Measurements from ENCODE around the gene VDR.
A peak's percentile ranks its signal among the peaks of the same experiment; 100 is the strongest.
"Not testable (repeated sequence)": the region's sequence is repeated elsewhere in the genome, so short reads cannot be mapped to it uniquely, and the experiment has no call there.

VDR gene

DNA sequence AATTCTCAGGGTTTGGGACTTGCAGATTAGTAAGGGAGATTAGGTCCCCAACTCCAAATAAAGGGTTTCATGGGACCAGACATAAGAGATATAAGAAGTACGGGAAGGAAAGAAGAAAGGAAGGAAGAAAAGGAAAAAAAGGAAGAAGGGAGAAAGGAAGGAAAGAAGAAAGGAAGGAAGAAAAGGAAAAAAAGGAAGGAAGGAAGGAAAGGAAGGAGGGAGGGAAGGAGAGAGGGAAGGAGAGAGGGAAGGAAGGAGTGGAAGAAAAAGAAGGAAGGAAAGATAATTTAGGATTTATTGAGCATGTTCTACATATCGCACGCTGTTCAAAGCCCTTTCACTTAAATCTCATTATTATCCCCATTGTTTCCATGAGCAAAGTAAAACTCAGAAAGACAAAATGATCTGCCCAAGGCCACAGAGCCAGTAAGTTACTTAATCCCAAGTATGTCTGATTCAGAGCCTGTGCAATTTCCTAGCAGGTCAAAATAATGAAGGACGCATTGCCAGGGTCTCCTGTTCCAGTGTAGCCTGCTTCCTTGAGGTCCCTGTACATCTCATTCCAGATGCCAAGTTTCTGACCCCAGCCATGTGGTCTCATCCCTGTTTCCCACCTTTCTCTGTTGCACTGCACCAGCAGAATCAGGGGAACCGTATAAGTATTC lies 81.2 kb downstream of the VDR start:
- no peak for DNase-seq

DNA sequence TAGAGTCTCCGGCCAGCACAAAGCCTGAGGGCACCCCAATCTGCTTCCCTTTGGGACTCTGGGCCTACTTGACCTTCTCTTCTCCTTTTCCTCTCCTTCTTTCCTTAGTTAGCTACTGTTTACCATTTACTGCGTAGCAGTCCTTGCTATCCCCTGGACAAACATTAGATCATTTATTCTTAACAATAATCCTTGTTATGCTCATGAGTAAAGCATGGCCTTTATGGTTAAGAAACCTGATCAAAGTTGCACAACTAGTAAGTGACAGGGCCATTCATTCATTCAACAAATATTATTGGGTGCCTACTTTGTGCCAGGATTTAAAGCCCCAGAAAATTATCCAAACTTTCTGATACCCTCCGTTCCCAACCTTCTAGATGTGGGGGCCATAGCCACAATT lies 81.9 kb downstream of the VDR start:
- no peak for DNase-seq

DNA sequence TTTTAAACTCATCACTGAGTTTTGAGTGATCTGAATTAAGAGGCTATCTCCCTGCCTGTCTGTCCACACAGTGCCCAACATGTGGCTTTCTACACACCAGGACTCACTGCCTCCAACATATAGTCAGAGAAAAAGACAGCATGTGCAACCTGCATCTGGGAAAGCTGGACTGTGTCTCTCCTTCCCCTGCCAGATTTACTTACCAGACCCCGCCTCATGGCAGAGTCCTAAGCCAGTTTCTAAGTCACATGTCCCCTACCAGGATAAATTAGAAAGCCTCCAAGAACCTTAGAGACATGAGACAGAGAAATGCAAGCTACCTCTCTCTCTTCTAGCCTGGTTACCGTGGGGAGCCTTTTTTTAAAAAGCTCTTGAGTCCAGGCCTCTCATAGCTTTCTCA lies 82.4 kb downstream of the VDR start:
- DNase-seq, result no peak

DNA sequence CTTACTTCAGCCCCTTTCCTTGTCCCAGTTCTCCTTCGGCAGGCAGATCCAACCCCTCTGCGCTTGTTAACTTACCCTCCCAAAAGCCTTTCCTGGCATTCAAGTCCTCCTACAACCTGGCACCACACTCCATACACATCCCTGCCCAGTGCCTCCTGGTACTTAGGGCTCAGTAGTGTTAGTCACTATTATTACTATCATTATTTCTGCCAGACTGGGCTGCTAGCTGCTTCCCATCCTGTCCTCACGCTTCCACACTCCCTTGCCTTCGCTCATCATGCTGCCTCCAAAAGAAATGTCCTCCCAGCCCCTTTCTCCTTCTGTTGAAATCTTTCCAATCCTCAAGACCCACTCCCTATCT lies 83.5 kb downstream of the VDR start:
- DNase-seq, result no peak

DNA sequence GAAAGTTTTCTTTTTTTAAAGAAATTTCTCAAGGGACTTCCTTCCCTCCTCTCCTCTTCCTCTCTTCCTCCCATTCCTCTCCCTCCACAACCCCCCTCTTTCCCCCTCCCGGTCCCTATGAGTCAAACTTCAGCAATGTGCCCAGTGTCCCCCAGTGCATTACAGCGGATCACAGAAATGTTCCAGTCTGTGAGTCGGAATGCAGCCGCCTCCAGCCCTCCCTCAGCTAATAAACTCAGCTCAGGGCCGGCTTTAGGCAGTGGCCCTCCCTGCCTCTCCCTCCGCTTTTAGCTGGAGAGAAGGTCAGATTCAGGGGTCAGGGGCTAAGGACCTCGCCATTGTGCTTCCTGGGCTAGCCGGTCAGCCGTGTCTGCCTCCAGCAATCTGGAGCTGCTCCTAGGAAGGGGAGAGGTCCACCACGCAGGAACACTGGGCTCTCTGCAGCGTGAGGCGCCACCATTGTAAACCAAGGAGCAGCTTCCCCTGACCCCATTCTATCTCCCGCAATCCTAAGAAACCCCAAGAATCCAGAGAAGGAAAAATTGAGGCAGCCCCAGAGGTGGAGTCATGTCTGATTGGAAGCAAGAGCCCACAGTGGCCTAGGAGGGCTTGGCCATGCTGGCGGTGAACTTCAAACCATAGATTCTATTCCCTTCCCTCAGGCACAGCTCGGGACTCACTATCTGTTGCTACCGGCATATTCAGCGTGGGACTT lies 84.0 kb downstream of the VDR start:
- no peak for DNase-seq

DNA sequence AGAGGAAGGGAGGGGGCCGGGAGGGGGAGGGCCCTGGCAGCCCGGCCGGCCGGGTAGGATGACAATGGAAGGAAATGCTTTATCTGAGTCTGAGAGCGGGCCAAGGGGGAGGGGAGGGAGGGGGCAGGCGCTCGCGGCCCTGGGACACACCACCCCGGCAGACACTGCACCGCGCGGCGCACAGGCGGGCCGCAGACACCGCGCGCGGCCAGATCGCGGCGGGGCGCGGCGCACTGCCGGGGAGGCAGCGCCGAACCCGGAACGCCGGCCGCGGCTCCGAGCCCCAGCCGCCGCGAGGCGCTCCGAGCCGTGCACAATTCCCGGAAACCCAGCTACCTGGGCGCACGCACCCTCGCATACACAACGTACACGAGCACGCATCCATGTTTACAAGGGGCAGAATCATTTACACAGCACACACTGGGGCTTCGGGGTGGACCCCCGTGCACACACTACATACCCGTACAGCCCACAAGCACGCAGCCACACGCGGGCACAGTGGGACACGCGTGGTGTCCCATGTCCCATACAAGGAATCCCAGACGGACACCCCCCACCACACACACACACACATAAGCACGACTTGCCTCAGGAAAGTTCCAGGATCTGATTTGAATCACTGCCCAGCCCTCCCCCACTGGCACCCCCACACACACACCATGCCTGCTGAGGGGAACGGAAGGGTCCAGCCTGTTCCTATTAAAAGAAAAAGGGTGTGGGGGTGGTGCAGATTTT lies 84.7 kb downstream of the VDR start, which contains the start of gene HDAC7:
Gene HDAC7 (minus strand): TSS at position 8 of the 735 bp plus-strand sequence. CDS start 118 bp downstream, outside the sequence.
- DNase-seq, result peak; percentile 28 to 81

DNA sequence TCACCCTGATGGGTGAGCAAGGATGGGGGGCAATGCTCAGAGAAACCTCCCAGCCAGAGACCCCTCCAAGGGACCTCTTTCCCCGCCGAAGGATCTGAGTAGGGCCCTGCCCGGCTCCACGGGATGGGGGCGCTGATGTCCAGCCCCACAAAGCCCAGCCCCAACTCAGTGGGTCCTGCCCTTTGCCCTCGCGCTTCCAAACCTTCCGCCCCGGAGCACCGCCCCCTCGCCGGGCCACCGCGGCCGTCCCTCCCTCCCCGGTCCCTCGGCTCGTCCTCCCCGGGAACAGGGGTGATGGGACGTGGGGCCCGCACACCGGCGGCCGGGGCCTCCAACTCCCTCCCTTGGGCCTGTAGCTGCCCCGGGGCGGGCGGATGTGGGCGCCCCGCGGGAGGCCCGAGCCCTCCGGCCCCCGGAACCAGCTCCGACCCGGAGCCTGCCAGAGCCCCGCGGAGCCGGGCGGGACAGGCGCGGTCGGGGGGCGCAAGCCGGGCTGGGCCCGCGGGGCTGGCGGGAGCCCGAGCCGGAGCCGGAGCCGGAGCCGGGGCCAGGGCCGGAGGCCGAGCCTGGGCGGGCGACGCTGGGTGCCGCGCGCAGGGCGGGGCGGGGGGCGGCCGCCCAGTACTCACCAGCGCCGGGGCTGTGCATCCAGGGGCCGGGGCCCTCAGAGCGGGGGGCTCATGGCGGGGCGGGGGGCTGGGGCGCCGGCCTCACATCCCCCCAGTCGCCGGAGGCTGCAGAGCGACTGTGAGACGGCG lies 85.5 kb downstream of the VDR start:
- DNase-seq, result peak in 1 of 2 experiments; percentile 70

DNA sequence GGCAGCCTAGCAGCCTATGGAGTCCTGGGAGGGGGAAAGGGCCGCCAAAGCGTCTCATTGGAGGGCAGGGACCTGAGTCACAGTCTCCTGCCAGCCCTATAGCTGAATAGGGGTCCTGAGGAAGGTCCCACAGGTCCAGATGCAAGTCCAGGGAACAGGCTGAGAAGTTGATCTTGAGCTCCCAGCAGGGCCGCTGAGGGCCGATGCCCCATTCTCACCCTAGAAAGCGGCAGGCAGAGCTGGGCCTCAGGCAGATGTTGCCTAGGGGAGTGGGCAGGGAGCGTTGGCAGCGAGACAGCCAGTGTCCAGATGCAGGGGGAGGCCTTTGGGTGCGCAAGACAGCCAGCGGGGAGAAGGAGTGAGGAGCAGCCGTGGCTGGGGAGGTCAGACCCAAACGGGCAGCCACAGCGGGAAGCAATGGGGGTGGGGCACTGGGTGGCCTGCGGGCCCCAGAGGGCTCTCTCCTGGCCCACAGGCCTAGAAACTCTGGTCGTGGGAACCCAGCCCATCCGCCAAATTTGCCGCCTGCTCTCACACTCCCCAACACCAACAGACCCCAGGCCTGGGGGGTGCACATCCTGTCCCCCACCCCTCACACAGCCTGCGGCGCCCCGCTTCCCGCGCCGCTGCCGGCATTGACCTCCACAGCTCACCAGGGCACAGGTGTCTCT lies 86.2 kb downstream of the VDR start:
- peak in 1 of 2 experiments; percentile 35 for DNase-seq

DNA sequence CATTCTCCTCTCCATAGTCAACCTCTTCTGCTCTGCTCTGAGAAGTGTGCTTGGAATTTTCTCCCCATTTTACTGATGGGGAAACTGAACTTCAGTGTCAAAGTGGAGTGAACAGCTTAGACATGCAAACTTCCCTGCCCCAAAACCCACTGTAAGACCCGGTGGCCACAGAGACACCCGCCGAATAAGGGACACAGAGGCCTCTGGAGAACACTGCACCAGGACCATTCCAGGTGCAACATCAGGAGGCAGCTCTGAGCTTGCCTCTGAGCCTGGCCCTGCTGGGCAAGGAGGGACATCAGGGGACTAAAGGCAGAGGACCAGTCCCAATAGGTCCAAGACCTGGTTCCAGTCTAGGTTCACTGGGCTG lies 86.8 kb downstream of the VDR start:
- DNase-seq, result no peak

DNA sequence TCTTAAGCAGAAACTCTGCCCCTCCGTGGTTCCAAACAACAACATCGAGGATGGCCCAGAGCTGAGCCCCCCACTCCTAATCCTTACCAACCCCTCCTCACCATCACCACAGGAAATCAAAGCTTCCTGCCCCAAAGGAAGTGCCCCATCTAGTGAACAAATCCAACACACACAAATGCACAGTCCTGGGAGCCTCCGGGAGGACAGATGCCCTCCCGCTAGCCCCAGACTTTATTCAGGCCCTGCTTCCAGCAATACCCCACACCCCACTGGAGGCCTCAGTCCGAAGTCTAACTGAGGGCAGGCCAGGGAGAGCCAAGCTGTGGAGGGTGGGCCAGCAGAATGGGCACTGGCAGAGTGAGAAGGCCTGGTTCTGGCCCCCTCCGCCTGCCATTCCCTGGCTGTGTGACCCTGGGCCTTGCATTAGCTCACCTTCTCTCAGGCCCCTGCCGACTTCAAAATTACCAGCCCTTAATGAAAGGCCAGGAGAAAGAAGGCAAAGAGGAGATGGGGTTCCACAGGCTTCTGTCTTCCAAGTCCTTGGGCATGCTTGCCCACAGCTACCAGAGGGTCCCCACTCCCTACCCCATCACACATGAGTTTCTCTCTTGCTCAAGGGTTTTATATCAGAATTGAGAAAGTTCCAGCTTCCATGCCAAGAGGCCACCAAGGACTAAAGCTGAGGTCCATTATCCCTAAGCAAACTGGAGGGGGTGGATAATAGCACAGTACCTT lies 87.4 kb downstream of the VDR start:
- no peak for DNase-seq

DNA sequence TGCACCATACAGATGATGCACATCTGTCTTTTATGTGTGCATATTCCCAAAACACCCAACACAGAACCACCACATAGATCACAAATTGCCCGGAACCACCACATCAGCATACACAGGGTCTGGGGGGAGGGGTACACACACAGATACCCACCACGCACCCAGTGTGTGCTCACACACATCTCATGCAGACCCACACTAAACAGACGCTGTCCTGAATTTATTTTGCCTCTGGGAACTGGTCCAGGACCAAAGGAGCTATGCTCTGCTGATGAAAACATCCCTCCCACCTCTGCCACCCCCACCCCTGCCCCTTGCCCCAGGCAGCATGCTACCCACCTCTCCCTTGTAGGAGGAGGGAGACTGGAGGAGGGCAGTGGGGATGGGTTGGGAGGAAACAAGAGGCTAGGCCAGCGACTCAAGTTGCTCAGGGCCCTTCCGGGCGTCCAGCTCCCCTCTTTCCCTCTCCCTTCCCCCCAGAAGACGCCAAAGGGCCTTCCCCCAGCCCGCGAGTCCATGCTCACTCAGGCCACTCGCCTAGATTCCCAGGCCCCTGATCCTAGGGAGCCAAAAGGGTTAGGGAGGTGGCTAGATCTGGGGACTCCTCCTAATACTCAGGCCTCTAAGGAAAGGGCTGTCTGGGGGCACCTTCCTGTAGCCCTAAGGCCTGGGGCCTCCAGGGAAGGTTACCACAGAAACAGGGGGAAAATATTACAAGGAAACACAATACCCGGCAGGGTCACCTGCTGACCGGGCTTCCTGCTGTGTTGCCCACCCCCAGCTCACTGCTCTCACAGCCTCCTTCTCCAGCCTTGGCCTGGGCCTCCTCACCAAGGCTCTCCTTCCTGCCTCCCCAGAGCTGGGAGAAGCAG lies 88.2 kb downstream of the VDR start:
- DNase-seq, result no peak

DNA sequence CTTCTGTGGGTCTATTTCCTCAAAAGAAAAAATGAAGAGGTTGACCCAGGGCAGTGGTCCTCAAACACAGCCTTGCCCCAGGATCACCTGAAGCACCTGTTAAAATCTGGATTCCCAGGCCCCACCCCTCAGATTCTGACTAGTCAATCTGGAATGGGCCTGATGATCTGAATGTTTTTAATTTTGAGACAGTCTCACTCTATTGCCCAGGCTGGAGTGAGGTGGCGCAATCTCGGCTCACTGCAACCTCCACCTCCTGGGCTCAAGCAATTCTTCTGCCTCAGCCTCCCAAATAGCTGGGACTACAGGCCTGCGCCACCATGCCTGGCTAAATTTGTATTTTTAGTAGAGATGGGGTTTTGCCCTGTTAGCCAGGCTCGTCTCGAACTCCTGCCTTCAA lies 89.3 kb downstream of the VDR start:
- not testable (repeated sequence) for DNase-seq

DNA sequence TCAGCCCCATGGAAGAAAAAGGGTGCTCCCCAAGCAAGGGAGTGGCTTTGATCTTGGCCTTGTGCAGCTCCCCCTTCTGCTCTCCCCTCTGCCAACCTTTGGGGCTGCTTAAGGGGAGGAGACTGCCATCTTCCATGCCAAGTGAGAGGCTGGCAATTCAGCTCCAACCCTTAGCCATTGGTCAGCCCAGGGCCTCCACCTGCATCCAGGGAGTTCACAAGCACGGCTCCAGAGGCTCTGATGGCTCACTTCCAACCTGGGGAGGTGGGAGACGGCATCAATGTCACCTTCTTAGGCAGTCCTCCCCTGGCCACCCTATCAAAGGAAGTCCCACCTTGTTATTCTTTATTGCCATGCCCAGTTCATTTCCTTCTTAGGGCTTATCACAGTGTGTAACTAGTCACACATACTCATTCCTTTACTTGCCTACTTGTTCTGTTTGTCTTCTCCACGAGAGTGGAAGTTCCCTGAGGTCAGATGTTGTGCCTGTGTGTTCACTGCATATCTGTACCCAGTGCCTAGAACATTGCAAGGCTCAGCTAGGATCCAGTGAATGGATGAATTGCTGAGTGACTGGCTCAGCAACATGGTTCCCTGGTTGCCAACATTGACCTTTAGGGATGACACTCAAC lies 90.1 kb downstream of the VDR start:
- DNase-seq, result no peak

DNA sequence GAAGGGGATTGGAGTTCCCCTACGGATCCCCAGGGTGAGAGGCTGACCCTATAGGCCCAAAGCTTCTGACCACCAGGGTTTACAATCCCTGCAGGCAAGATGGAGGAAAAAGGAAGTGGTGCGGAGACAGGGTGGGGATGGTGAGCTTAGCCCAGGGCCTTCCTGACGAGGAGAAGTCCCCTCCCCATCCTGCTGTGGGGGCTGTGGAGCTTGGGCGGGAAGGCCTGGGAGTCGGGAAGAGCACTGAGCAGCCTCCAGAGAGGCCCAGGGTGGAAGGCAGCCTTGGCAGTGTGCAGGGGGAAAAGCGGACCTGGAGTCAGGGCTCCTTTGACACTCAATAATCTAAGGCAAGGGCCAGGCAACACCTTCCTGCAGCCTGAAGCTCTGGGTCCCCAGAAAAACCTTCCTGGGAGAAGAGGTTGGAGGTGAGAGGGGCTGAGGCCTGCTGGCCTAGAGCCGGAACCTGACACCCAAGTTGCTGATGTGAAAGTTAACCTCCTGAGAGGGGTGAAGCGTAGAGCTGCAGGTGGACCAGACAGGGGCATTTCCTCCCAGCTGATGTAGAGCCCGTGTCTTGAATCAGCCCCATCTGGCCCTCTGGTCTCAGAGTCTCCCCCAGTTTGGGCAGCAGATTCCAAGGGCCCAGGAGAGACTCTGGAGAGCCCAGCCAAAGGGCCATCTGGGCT lies 91.1 kb downstream of the VDR start:
- DNase-seq, result peak in 1 of 2 experiments; percentile 46

DNA sequence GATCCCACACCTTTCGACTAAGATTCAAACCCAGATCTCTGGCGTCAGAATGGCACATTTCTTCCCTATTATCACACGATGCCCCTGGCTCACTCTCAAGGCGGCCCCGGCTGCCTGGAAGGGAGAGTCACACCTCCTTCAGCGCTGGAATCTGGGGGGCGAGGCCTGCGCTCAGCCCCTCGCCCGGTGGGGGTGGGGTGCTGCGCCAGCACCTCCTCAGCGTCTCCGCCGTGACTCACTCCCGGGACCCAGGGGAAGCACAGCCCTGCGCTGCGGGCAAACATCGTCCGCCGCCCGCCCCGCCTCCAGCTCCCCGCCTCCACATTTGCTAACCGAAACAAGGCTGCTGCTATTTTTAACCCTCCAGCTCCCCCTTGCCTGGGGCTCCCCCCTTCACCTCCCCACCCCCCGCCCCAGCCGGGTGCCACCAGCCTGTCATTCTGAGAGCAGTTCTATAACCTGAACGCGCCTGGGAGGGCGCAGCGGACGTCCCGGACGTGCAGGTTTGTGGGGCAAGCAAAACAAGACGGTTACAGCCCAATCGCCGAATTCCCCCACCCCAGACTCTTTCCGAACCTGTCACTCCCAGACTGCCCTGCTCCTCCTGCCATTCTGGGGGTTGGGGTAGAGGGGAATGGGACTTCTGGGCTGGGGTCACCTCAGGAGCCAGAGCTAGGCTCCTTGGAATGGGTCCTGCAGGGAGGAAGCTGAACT lies 91.8 kb downstream of the VDR start:
- DNase-seq, result peak; percentile 33 to 81

DNA sequence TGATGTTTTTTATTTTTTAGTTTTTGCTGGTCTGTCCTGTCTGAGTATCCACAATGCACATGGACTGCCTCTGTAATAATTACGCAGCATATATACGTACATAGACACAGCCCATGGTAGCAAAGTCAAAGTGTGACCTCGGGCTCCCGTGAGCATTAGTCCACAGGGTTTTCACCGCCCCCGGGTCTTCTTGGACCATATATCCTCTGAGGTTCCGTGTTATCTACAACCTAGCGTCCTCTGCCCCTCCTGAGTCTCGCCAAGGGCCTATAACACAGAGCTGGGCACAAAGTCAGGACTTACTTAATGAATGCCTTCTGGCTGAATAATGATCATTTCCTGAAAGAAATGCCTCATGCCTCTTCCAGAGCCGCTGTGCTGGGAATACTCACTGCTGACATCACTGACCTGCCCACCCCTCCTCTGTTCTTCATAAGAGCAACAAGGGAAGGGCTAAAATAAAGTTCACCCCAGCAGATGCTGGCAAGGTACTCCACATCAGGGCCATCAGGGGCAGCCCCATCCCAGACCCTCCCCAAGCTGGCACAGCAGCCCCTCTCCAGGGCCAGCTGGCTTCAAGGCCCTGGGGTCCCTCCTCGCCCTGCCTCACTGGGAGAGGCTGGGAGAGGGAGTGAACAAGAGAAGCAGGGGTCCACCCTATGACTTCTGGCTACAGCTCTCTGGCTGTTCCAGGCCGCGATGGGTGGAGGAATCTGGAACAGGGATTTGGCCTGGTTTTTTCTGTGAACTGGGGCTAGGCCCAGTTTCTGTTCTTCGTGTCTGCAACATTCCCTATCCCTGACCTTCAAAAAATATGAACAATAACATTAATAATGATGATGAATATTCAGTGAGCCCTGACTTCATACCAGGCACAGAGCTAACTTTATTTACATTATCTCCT lies 93.0 kb downstream of the VDR start:
- no peak for DNase-seq

DNA sequence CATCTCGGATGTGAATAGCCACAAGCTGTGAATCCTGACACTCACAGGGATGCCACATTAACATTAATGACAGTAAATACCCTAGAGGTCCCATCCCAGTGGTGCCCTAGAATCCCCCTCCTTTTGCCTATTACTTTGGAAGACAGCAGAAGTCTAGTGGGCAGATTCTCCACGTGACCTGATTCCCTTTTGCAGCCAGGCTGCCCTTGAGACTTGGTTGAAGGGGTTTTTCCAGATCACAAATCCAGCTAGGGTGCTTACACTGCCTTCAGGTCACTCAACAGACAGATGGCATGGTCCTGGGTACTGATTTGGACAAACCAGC lies 93.8 kb downstream of the VDR start:
- DNase-seq, result no peak

DNA sequence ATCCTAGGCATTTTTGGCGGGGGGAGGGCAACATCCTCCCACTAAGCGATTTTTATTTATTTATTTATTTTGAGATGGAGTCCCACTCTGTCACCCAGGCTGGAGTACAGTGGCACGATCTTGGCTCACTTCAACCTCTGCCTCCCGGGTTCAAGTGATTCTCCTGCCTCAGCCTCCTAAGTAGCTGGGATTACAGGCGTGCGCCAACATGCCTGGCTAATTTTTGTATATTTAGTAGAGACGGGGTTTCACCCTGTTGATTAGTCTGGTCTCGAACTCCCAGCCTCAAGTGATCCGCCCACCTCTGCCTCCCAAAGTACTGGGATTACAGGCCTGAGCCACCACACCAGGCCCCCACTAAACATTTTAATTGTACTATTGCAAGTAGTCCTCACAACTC lies 95.3 kb downstream of the VDR start:
- DNase-seq, result not testable (repeated sequence)

All from NCI-H526 (cell line).